ENCODE measurements around the gene MLLT3.

DNA sequence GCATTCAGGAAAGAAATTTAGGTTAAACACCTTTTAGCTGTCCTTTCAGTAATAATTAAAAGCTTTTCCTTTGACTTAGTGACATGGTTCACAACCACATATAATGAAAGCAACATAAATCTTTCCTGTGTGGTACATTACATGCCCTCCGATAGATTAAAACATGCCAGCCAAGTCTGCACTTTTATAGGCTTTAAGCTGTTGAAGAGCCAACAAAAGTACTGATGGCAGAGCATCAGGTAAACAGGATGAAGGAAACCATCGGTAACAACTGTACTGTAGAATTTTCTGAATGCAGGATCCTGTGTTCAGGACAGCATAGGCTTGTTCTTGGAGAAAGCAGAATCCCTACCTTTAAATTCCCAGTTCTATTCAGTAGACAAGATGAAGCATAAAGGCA is 226.6 kb downstream of the MLLT3 start:
- no peak for TF ChIP-seq EZH2 (IDR thresholded peaks at IDR 0.05; ENCODE audit: insufficient read depth, low read length)
- TF ChIP-seq, protein P1, sequence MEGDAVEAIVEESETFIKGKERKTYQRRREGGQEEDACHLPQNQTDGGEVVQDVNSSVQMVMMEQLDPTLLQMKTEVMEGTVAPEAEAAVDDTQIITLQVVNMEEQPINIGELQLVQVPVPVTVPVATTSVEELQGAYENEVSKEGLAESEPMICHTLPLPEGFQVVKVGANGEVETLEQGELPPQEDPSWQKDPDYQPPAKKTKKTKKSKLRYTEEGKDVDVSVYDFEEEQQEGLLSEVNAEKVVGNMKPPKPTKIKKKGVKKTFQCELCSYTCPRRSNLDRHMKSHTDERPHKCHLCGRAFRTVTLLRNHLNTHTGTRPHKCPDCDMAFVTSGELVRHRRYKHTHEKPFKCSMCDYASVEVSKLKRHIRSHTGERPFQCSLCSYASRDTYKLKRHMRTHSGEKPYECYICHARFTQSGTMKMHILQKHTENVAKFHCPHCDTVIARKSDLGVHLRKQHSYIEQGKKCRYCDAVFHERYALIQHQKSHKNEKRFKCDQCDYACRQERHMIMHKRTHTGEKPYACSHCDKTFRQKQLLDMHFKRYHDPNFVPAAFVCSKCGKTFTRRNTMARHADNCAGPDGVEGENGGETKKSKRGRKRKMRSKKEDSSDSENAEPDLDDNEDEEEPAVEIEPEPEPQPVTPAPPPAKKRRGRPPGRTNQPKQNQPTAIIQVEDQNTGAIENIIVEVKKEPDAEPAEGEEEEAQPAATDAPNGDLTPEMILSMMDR (IDR thresholded peaks at IDR 0.05; ENCODE audit: insufficient read depth, low read depth, low read length) = no peak
